Cortex of kidney (tissue), 1 donor: Measurements from ENCODE around the gene SLU7.
"Not testable (repeated sequence)": the region's sequence is repeated elsewhere in the genome, so short reads cannot be mapped to it uniquely, and the experiment has no call there.

ENCODE experiments used
- DNase-seq: peaks from one replicate; lab custom pipeline; 2025; lab: John Stamatoyannopoulos, UW

The SLU7 gene

DNA sequence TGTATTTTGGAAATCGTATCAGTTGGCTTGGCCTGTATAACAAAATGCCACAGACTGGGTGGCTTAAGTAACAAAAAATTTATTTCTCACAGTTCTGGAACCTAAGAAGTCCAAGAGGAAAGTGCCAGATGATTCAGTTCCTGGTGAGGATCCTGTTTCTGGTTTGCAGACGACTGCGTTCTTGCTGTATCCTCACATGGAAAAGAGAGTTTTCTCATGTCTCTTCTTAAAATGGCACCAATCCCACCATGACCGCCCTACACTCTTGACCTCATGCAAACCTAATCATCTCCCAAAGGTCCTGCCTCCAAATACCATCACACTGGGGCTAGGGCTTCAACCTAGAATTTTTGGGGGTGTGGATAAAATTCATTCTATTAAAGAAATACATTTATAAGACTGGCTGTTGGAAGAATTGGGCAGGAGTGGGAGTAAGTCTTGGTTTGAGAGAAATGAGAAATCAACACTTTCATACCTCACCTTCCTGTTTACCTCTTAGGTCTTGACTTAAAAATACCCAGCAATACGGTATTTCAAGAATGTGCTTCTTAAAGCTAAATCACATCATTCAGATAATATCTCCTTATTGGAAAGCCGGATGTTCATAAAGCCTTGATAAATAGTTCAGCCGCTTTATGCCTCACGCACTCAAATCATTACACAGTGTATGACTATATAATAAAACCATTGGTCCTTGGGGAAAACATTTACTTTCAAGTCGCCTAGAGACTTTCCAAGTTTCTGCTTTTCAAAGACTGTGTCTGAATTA is 31.5 kb upstream of the SLU7 start:
- DNase-seq: no peak

DNA sequence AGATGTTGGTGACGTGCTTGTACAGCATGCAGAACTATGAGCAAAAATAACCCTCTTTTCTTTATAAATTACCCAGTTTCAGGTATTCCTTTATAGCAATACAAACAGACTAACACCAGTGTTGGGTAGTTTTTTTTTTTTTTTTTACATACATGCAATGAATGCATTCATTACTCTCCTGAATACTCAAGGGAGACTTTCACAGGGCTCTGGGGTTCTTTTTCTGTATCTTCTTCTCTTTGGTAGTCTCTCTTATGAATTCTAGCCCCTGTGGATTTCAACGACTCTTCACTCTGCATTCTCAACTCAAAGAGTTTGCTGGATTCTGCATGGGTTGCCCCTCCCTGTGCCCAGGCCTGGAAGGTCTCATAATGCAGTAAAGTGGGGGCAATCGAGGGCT is 30.6 kb upstream of the SLU7 start:
- DNase-seq: no peak

DNA sequence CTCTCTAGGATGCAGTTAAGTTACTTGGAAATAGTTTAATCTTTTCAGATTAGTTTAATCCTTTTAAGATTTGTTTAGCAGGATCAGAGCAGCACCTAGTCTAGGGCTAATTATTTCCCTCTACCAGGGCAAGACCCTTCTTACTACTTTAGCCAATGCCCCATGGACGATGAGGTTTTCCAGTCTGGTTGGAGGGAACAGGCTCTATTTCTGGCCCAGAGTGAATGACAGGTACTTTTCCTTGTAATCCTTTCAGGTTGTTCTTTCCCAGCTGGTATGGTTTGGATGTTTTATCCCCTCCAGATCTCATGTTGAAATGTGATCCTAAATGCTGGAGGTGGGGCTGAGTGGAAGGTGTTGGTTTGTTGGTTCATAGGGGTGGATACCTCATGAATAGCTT is 30.0 kb upstream of the SLU7 start:
- DNase-seq: no peak

DNA sequence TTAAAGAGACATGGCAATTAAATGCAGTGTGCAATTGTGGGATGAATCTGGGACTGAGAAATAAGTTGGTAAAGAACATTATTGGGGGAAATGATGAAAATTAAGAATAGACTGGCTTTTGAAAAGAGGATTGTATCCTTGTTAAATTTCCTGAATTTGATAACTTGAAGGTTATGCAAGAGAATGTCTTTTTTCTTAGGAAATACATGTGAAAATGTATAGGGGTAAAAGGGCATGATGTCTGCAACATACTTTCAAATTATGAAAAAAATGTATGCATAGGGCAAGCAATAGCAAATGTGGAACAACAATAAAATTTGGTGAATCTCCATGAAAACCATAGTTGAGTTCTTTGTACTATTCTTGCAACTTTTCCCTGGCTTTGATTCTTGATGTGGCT is 26.9 kb upstream of the SLU7 start:
- DNase-seq: no peak

DNA sequence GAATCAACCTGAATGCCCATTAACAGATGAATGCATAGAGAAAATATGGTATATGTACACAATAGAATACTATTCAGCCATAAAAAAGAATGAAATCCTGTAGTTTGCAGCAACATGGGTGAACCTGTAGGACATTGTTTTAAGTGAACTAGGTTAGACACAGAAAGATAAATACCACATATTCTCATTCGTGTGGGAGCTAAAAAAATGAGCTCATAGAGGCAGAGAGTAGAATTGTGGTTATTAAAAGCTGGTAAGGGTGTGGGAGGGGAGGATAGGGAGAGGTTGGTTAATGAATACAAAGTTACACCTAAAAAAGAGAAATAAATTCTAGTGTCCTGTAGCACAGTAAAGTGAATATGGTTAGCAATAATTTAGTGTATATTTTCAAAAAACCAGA is 26.3 kb upstream of the SLU7 start:
- no peak for DNase-seq

DNA sequence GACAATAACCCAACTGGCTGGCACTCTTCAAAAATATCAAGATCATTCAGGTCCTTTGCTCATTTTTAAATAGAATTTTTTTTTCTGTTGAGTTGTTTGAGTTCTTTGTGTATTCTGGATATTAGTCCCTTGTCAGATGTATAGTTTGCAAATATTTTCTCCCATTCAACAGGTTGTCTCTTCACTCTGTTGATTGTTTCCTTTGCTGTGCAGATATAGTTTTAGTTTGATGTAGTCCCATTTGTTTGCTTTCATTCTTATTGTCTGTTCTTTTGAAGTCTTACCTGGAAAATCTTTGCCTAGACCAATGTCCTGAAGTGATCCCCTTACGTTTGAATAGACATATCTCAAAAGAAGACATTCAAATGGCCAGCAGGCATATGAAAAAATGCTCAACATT is 25.5 kb upstream of the SLU7 start:
- no peak for DNase-seq

DNA sequence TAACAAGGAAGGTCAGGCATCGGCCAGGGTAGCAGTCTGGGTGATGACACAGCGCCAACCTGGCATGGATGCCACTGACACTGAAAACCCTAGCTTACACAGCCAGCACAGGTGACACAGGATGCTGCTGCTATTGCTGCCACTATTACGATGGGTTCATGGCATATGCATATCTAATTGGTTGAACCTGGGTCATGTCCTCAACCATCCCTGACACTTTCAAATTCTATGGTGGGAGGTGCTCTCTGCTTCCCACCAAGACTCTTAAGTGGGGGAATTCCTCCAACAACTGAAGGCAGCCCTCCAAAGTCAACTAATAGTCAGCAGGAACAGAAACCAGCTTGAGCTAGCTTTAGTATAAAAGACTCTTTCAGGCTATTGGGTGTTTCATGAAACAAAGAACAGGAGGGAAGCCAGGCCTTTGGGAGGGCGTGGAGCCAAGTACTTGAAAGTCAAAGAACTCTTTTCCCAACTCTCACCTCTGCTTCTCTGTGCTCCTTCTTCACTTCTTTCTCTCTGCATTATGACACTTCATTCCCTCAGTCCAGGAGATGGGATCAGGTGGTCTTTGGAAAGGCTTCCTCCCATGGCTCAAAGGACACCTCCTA is 24.0 kb upstream of the SLU7 start:
- DNase-seq: no peak

DNA sequence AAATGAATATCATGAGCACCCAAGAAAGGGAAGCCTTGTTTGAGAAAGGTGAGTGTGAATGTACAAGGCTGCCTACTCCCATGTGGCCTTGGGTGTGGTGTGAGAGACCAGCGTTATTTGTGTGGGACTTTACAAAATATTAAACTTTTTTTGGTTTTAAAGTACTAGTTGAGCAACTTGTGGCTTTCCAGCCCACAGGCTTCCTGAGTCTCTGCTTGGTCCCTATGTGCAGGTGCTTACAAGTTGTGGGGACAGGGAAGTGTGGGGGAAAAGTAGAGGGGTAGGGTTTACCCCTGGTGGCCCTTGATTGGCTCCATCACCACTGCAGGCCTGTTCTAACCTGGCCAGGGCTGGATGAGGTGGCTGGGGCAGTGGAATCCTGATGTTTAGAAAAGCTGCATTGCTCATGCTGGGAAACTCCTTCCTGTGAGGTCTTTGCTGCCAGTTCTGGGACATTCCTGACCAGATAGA is 22.5 kb upstream of the SLU7 start:
- DNase-seq: no peak

DNA sequence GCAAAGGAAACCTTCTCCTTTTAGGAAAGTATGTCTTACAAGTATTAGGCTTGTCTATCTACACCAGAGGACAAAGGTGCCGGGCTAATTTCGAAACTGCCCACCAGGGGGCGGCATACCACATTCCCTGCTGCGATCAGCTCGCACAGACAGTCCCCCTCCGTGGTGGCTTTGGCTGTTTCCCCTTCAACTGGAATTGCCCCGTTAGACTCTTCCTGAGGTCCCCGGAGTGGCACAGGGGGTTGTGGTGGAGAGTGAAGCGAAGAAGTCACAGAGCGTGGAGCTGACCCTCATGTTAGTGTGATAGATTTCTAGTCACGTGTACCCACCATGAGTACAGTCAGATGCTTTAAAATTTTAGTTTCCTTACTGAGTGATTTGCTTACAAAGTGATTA is 20.3 kb upstream of the SLU7 start:
- DNase-seq: no peak

DNA sequence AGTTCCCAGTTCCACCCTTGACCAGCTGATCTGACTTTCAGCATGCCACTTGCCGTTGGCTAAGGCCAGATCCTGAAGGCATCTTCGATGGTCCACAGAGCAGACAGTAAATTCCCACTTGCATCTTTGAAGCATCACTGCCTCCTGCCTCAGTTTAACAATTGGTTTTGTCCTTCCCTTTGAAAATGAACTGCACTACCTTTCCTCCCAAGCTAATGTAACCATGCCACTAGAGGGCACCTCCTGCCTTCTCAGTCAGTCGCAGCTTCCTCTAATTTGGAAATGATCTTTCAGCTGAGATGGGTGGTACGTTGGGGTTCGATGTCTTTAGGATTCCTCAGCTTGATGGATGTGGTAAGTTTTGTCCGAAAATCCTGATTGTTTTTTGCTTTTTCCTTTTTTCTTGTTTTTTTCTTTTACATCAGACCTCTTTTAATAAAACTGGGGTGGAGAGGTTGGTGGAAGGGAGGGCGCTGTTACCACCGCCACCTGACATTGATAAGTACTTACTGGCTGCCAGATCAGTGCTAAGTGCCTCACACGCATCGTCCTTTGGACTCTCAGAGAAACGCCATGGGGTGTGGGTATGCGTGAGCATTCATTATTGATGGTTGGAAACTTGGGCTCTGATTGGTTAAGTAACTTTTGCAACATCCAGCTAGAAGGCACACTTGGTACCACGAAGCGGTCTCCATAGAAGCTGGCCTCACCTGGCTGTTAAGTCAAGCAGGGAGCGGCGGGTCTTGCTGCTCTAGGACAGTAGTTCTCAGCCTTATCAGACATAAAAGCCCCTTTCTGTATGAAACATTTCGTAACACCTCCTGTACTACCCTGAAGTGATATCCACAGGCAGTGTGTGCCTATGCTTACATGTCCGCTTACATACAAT is 19.7 kb upstream of the SLU7 start:
- DNase-seq: no peak

DNA sequence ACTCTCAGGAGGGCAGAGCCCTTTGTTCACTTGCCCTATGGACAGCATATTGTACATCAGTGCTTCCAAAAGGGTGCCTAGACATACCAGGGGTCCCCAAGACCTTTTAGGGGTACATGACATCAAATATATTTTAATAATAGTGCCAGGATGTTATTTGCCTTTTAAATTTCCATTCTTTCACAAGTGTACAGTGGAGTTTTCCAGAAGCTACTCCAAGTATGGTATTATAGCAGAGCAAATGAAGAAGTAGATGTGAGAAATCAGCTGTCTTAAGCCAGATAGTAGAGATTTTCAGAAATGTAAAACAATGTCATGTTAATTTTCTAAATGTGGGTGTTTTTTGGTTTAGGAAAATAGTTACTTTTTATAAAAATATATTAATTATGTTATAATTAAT is 18.4 kb upstream of the SLU7 start:
- no peak for DNase-seq

DNA sequence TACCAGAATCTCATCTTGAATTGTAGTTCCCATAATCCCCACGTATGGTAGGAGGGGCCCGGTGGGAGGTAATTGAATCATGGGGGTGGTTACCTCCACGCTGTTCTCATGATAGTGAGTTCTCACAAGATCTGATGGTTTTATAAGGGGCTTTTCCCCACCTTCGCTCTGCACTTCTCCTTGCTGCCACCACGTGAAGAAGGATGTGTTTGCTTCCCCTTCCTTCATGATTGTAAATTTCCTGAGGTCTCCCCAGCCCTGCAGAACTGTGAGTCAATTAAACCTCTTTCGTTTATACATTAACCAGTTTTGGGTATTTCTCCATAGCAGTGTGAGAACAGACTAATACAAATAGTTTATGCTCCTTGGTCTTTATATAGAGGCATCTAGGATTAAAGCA is 17.8 kb upstream of the SLU7 start:
- DNase-seq: not testable (repeated sequence)

DNA sequence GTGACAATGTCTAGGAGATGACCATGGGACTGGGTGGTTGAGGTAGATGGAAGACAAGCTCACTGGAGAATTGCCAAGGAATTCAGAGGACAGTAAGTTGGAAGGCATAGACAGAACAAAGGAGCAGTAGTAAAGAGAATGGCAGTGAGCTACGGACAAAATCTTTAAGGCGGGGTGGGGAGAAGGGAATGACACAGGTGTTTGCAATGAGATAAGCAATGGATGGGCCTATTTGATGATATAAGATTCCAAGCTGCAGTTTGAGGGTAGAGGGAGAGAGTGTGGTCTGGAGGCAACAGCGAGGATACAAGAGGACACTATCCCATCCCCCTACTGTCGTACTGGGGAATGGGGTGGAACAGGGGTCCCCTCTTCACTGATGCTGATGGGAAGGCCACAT is 17.1 kb upstream of the SLU7 start:
- no peak for DNase-seq

DNA sequence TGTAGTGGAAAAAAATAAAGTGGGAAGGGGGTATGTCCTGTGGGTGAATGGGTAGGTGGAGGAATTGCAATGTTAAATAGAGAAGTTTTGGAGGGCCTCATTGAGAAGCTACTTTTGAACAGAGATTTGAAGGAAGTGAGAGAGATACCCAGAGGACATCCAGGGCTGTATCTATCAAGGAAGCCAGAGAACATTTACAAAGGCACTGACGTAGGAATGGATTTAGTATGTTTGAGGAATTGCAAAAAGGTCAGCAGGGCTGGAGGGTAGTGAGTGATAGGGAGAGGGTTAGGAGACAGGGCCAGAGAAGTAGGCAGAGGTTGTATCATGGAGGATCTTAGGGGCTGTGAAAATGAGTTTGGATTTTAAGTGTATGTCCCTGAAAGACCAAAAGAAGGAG is 16.7 kb upstream of the SLU7 start:
- no peak for DNase-seq

DNA sequence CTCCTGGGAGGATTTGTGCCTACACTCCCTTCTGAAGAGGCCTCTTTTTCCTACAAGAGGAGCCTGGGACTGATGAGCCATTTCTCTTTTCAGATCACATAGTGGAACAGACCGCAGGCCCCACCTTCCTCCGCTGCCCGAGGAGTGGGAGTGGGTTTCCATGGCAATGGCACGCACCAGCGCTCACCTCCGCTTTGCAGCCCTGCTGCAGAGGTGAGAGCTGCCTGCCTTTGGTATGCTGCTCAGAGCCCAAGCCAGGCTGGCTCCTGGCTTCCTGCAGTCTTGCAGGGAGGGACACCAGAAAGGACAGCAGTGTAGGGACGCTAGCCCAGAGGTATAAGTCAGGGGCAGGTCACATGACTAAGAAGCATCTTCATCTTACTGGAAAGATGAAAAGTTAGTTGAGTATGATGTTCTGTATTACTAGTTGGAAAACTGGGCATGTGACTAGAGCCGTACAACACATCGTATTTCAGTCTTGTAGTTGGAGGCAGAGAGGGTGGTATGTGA is 15.2 kb upstream of the SLU7 start:
- no peak for DNase-seq

DNA sequence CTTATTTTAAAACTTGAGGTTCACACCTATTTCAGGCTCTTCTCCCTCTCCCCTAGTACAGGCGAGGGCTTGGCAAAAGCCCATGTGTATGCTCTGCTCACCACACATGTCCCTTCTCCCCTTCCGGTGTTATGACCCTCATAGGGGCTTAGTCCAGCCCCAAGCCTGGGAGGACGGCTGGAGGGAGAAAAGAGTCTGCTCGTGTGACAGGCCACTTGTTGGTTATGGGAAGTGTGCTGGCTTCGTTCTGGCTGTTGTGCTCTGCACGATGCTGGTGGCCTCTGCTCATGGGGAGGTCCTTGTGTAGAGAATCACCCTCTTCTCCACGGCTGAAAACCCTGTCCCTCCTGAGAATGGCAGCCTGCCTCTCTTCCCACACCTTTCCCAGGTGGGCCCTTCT is 13.9 kb upstream of the SLU7 start:
- DNase-seq: no peak

DNA sequence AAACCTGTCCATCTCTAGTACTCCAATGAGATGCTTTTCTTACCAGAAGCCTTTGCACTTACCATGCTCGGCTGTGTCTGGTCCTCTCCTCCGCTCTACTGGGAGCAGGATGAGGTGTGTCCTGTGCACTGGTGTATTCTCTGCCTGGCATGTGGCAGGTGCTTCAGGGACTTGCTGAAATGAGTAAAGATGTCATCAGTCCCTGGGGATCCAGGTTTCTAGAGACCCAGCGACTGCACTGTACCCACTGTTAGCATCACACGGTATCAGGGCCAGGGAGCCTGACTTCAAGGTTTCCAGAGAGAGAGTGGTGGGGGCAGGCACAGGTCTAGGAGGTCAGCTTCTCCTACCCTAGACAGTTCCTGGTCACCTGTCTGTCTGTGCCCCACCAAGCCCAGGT is 13.3 kb upstream of the SLU7 start:
- no peak for DNase-seq

DNA sequence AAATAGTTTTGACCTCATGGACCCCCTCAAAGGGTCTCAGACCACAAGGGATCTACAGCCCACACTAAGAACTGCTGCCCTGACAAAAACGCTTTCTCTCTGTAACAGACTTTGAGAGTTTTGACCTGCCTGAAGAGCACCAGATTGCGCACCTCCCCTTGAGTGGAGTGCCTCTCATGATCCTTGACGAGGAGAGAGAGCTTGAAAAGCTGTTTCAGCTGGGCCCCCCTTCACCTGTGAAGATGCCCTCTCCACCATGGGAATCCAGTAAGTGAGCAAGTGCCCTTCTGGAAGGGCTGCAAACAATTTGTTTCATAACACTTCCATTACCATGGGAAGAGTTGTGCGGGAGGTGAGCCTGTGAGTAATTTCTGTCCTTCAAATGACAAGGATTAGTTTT is 8.7 kb upstream of the SLU7 start:
- no peak for DNase-seq

DNA sequence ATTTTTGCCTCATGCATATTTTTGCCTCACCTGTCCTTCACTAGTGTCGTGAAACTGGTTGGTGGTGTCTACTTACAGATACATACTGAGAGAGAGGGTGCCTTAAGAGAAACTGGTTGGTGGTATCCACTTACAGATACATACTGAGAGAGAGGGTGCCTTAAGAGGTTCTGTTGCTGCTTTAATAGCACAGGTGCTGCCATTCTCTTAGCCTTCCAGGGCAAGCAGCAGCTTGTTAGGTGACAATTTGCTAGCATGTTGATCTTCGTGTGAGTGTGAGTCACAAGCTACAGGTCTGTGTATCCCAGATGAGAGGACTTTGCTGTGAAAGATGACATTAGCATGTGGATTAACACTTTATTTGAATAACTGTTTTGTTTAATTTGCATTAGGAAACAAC is 4.2 kb upstream of the SLU7 start:
- no peak for DNase-seq

DNA sequence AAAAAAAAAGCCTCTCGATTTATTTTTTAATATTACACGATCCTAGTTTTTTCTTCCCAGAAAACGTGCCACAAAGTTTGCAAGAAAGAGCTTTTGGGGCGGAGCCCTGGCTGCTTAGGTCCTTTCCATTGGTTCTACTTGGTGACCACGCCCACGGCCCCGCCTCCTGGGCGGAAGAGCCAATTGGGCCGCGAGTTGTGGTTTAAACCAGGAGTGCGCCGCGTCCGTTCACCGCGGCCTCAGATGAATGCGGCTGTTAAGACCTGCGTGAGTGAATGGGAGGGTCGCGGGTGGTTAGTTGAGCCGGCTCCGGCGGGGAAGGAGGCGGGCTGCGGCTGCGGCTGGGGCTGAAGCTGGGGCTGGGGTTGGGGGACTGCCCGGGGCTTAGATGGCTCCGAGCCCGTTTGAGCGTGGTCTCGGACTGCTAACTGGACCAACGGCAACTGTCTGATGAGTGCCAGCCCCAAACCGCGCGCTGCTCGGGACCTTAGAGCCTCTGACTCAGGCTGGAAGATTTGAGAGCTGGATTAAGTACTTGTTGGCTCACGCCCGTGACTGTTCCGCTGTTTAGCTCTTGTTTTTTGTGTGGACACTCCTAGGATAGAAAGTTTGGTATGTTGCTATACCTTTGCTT is 2.9 kb upstream of the SLU7 start, which contains the start of gene PTTG1:
Gene PTTG1, plus strand, starts transcription at position 231 of the 634 bp plus-strand sequence. CDS start 458 bp downstream, outside the sequence.
- no peak for DNase-seq

DNA sequence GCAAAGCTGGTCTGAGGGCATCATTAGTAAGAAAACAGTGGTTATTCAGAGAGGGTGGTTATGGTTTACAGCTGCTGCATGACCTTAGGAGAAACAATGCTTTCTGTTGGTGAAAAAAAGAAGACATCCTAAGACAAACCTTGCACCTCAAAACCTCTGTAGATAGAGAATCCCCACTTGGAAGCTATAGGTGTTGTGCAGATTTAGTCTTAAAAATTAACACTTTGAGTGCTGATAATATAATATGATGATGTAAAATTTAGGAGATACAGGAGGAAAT is 1.4 kb upstream of the SLU7 start:
- DNase-seq: no peak
